ENCODE results near the gene SORBS1.

SORBS1 gene

DNA sequence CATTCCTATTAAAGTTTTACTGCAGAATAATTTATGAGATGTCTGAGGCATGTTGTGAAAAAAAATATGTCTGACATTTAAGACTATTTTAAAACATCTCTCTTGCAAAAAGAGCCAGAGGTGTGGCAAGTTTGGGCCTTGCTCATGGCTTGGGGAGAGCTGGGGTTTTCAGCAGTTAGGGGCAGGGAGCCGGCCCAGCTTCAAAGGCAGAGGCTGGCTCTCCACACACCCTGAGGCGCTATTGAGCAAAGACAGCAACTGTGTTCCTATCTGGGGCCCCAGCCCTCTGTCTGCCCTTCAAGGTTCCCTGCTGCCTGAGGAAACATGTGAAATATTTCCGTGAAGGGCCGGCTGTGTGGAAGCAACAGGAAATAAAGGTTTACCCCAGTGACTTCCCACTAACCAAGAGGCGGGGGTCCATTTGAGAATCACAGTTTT is 94.0 kb downstream of the SORBS1 start:
- in situ Hi-C loops (cut with MboI; ENCODE audit: low sequenced_read_pairs), result no loop called here

GRCh38 chr10:95466436-95466835 is 94.7 kb downstream of the SORBS1 start:
- in situ Hi-C loops (cut with MboI; ENCODE audit: low sequenced_read_pairs), result no loop called here

DNA sequence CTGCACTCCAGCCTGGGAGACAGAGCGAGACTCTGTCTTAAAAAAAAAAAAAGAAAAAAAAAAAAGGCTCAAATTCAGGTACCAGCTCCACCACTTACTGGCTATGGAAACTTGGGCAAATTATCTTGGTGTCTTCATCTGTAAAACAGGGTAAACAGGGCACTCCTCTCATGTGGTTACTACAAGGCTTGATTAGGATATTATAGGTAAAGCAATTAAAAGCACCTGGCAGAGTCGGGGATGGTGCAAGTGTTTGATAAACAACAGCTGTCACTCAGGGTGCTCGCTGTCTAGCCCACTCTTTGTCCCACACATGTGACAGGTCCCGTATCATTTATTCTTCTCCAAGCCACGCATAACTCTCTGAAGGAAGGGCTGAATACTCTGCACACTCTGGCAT is 96.9 kb downstream of the SORBS1 start:
- in situ Hi-C loops (cut with MboI; ENCODE audit: low sequenced_read_pairs), result no loop called here

DNA sequence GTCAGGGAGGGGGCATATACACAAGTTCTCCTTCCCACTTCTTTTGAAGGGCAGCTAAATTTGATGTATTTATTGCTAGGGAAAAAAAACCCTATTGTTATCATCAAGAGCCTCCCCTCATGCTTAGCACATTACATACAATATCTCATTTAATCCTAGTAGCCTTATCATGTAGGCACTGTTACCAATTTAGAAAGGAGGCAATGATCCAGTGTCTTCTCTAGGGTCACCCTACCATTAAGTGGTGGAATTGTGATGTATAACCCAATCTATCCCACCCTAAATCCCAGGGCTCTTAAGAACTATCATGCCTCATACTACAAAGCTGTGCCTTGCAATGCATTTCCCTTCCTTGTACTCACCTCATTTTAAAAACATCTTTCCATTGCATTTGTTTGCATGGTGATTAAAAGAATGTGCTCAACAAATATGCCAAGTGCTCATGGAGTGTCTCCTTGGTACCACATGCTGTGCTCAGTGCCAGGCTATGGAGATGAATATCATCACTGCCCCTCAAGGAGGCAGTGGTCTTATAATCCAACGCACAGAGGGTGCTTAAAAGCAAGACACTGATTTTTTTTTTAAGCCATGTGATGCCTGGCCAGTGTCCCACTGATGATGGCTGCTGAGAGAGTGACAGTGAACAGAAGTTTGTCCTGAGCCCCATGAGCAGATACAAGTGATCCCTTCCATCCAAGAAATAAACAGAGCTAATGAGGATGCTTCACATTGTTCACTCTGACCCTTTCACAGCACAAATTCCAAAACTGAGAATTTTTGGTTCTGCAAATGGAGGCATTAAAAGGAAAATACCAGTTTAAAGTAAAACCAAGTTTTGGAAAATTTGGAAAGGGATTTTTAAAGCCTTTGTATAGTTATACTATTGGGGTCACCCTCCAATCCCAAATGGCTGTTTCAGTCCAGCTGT is 98.2 kb downstream of the SORBS1 start:
- in situ Hi-C loops (cut with MboI; ENCODE audit: low sequenced_read_pairs), result no loop called here

DNA sequence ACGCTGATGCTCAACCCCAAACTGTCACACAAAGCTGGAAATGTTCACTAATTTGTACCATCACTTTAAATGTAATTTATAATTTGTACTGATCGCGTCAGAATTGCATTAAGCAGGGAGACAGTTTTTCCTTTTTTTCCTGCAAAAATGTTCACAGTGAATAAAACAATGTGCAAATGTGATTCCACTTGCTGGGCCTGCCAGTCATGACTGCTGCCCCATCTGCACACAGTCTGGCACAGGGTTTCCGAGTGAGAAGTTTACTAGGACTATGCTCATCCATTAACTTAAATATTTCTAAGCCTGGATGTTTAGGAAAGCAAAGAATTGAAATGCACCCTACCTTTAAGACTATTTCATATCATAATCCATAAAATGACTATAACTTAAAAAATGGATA is 99.6 kb downstream of the SORBS1 start:
- in situ Hi-C loops (cut with MboI; ENCODE audit: low sequenced_read_pairs), result no loop called here

DNA sequence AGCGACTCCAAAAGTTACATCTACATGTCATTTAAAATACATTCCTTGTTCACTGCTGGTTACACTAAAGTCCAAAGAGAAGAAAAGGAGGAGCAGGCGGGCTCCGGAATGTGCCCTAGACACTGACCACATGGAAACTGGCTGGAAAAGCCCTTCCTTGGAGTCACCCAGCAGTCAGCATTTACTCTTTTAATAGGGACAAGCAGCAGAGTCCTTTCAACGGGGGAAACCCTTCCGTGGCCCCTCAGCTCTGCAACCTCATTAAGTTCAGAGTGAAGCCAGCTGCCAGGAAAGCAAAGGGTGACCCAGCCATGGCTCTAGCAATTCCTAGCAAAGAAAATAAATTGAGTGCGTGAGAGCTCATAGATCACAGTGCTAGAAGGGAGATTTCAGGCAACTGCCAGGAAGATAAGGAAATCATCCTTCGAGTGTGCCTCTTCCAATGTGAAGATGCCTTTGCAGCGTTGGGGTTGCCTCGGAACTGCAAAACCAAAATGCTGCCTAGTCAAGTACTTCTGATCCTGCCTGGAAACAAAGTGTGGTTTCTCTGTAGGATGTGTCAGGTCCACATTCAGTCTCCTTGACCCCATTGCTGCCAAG is 101.6 kb downstream of the SORBS1 start:
- in situ Hi-C loops (cut with MboI; ENCODE audit: low sequenced_read_pairs), result no loop called here

GRCh38 chr10:95458871-95459270 is 102.3 kb downstream of the SORBS1 start:
- in situ Hi-C loops (cut with MboI; ENCODE audit: low sequenced_read_pairs), result no loop called here

- in situ Hi-C loops (cut with MboI; ENCODE audit: low sequenced_read_pairs), result no loop called here
Observed at GRCh38 chr10:95458014-95458413, 103.2 kb downstream of the SORBS1 start.

GRCh38 chr10:95457319-95457886 is 103.8 kb downstream of the SORBS1 start:
- in situ Hi-C loops (cut with MboI; ENCODE audit: low sequenced_read_pairs), result no loop called here

DNA sequence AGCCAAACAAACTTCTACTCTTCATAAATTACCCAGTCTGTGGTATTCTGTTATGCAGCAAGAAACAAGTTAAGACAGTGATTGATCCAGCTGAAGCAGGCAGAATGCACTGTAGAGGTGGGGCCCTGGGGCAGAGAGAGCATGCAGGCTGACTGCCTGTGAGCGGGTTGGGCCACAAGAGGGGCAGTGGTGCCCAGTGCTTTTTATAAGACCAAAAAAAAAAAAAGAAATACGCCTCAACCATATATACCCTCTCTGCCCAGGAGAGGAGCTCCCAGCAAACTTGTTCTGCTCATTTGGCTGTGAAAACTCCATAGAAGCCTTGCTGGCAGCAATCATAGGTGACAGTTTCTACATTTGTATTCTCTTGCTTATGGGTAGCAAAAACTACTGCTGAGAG is 104.7 kb downstream of the SORBS1 start:
- in situ Hi-C loops (cut with MboI; ENCODE audit: low sequenced_read_pairs), result no loop called here

GRCh38 chr10:95454940-95455339 is 106.2 kb downstream of the SORBS1 start:
- in situ Hi-C loops (cut with MboI; ENCODE audit: low sequenced_read_pairs), result no loop called here

- in situ Hi-C loops (cut with MboI; ENCODE audit: low sequenced_read_pairs), result no loop called here
Observed at GRCh38 chr10:95454356-95454755, 106.8 kb downstream of the SORBS1 start.

DNA sequence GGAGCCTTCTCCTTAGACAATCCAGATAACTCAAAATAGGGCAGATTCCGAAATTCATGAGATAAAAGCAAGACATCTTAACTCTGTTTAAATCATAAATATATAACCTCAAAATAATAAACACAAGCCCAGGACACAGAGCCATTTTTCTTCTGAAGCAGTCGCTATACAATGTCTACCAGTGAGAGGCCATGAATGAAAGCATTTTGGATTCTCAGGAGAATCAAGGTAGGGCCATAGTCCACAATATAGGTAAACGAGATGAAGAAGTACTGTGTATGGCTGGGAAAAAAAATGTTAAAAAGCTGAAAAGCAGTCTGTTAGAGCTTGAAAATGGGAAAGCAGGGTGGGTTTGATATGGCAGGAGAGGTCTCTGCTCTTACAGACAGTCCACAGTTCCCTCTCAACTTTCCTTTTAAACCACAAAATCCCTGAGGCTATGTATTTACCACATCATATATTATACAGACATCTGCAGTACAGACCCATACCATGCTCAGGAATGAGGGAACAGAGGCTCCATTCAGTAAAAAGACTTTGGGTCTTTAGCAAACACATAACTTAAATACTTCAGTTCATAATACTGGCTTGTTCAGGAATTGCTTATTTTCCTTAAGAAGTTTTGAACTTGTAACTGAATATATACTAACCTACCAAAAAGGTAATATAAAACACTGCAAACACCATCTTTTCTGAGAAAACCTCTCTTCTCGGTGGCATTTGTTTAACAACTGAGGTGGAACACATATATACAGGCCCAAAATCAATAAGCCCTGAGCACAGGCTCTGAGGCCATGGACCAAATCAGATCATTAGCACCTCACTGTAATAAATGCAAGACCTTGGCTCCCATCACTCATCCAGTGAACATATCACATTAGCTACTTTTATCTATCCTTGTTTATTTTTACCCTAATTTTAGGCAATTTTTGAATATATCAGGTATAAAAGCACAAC is 109.3 kb downstream of the SORBS1 start:
- in situ Hi-C loops (cut with MboI; ENCODE audit: low sequenced_read_pairs), result no loop called here

DNA sequence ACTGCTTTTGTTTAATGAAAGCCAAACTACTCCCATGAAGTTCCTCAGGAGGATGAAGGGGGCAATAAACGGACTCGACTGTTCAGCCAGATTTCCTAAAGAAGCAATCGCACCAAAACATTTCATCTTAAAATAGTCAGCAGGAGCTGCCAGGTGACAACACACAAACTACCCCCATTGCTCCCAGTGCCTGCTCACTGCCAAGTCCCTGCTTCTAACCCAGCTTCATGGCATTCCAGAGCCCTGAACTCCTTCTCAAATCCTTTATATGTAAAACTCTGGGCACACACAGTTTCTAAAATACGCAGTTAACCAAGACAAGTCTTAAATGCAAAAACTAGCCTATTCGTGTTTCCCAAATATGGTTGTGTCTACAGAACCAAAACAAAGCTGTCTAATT is 110.0 kb downstream of the SORBS1 start:
- in situ Hi-C loops (cut with MboI; ENCODE audit: low sequenced_read_pairs), result no loop called here

GRCh38 chr10:95450188-95450587 is 111.0 kb downstream of the SORBS1 start:
- in situ Hi-C loops (cut with MboI; ENCODE audit: low sequenced_read_pairs), result no loop called here

GRCh38 chr10:95447685-95448084 is 113.5 kb downstream of the SORBS1 start:
- in situ Hi-C loops (cut with MboI; ENCODE audit: low sequenced_read_pairs), result no loop called here

DNA sequence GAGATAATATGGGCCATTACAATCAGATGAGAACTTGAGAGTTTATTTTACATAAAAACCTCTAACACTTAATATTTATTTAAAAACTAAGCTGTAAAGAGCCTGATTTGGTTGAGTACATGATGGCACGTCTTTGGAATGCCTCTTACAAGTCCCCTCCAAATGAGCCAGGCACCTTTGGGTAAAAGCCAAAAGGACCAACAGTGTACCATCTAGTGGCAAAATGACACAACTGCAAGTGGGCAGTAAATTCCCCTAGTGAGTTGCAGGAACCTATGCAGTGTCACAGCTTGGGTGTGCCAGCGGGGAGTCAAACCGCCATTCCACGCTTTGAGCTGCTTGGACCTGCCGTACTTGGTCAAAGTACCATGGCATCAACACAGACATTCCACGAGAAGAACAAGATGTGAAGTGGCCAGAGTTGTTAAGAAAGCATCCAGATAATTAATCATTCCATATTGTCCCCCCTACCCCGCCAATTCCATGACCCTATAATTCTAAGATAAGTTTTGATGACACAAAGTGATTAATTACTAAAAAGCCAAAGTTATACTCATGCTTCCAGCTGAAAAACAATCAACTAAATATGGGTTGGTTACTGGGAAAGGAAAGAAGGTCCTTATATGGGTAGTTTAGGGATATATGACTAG is 115.2 kb downstream of the SORBS1 start:
- in situ Hi-C loops (cut with MboI; ENCODE audit: low sequenced_read_pairs), result no loop called here

GRCh38 chr10:95445223-95445836 is 115.8 kb downstream of the SORBS1 start:
- in situ Hi-C loops (cut with MboI; ENCODE audit: low sequenced_read_pairs), result no loop called here

DNA sequence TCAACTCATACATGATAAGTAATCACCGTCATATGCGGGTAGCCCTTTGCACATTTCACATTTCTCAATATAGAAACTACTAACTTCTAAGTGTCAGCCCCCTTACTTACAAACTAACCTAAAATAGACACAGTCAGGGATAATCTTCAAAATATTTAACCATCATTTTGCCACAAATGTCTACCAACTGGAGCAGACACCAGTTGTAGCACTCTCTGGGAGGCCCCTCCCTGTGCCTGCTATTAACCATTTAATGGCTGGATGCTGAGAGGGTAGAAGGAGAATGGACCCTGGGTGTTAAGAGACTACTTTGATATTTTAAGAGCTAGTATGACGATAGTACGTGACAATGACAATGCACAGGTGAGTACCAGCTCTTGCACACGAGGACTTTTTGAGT is 116.4 kb downstream of the SORBS1 start:
- in situ Hi-C loops (cut with MboI; ENCODE audit: low sequenced_read_pairs), result no loop called here

GRCh38 chr10:95443636-95444035 is 117.5 kb downstream of the SORBS1 start:
- in situ Hi-C loops (cut with MboI; ENCODE audit: low sequenced_read_pairs), result no loop called here
